HepG2 (cell line): ENCODE data around the gene RMI2. TPM values are rescaled to one million over a fixed set of nuclear protein-coding genes. Genes with fewer than 3 reads are reported as not detected.

Source experiments
- CC2D1A ChIP-seq: sonication (generic); formaldehyde crosslinking; IDR thresholded peaks from 2 replicates; pipeline ENCODE4 v1.8.1; 2023; ENCODE audit warnings: mild to moderate bottlenecking, missing genetic modification reagents
- DMTF1 ChIP-seq: sonication (generic); formaldehyde crosslinking; IDR thresholded peaks from 2 replicates; pipeline ENCODE4 v1.4.0; 2020; ENCODE audit warnings: mild to moderate bottlenecking, missing genetic modification reagents
- E2F5 ChIP-seq: sonication (generic); formaldehyde crosslinking; conservative IDR thresholded peaks from 2 replicates; pipeline ENCODE4 v1.4.0; 2020; ENCODE audit warnings: missing genetic modification reagents
- FOXA3 ChIP-seq: IDR thresholded peaks from 2 replicates; pipeline ENCODE4 v1.6.1; 2016; ENCODE audit warnings: missing genetic modification reagents, missing compliant biosample characterization
- FOXK2 ChIP-seq: fragments of 450-650 bp; IDR thresholded peaks from 2 replicates; pipeline ENCODE4 v1.6.1; 2016
- HNRNPL ChIP-seq: fragments of 200-400 bp; formaldehyde crosslinking; IDR thresholded peaks from 2 replicates; pipeline ENCODE4 v1.6.1; 2017; ENCODE audit warnings: mild to moderate bottlenecking, low read depth, low read length
- NFIB ChIP-seq: sonication (generic); formaldehyde crosslinking; IDR thresholded peaks from 2 replicates; pipeline ENCODE4 v1.9.0; 2021; ENCODE audit warnings: missing genetic modification reagents, mild to moderate bottlenecking, borderline replicate concordance
- NFRKB ChIP-seq: fragments of 450-650 bp; IDR thresholded peaks from 2 replicates; pipeline ENCODE4 v1.6.1; 2017
- NR2F2 ChIP-seq: IDR thresholded peaks from 2 replicates; pipeline ENCODE4 v1.6.1; 2012; ENCODE audit warnings: low read depth, inconsistent platforms, borderline replicate concordance
- SMAD3 ChIP-seq: sonication (generic); formaldehyde crosslinking; IDR thresholded peaks from 2 replicates; pipeline ENCODE4 v1.4.0; 2020; ENCODE audit warnings: missing genetic modification reagents
- SOX6 ChIP-seq, 2 experiments: fragments of 450-650 bp in 1 of 2; sonication (generic) in 1 of 2; formaldehyde crosslinking in 1 of 2; IDR thresholded peaks; 2 replicates each; pipeline versions ENCODE4 v1.4.0 to v1.6.1; 2017 to 2020; ENCODE audit warnings: antibody characterized with exemption in 1 of 2, mild to moderate bottlenecking in 1 of 2, missing genetic modification reagents in 1 of 2
- SP2 ChIP-seq: sonication (generic); formaldehyde crosslinking; IDR thresholded peaks from 2 replicates; pipeline ENCODE4 v1.5.1; 2020; ENCODE audit warnings: mild to moderate bottlenecking, missing genetic modification reagents
- SP5 ChIP-seq: IDR thresholded peaks from 2 replicates; pipeline ENCODE4 v1.6.1; 2016; ENCODE audit warnings: low read depth, borderline replicate concordance
- ZBTB38 ChIP-seq: sonication (generic); formaldehyde crosslinking; IDR thresholded peaks from 2 replicates; pipeline ENCODE4 v1.5.1; 2020; ENCODE audit warnings: mild to moderate bottlenecking, missing genetic modification reagents
- ZNF235 ChIP-seq: sonication (generic); formaldehyde crosslinking; IDR thresholded peaks from 2 replicates; pipeline ENCODE4 v1.8.1; 2023; ENCODE audit warnings: mild to moderate bottlenecking, missing genetic modification reagents, borderline replicate concordance
- ZNF251 ChIP-seq: sonication (generic); formaldehyde crosslinking; IDR thresholded peaks from 2 replicates; pipeline ENCODE4 v1.9.0; 2021; ENCODE audit warnings: mild to moderate bottlenecking, missing genetic modification reagents
- ZNF3 ChIP-seq: IDR thresholded peaks from 2 replicates; pipeline ENCODE4 v1.7.0; 2017; ENCODE audit warnings: inconsistent platforms
- ZNF350 ChIP-seq: sonication (generic); formaldehyde crosslinking; IDR thresholded peaks from 2 replicates; pipeline ENCODE4 v1.4.0; 2020; ENCODE audit warnings: mild to moderate bottlenecking, low read depth, missing genetic modification reagents, borderline replicate concordance
- ZNF782 ChIP-seq: sonication (generic); formaldehyde crosslinking; IDR thresholded peaks from 2 replicates; pipeline ENCODE4 v1.4.0; 2020; ENCODE audit warnings: missing genetic modification reagents, mild to moderate bottlenecking, borderline replicate concordance
- polyA plus RNA-seq, 8 experiments: library from polyadenylated mRNA; depleted of rRNA in 3 of 8; stranded (reverse) in 7 of 8; unstranded in 1 of 8; fragments of >200 nt; fragmentation: Illumina TruSeq in 4 of 8; extraction: Trizol in 4 of 8; gene quantifications; 2 replicates each; pipeline versions ENCODE4 v1.2.1 to v1.2.3, GENCODE V29; 2011 to 2016; ENCODE audit warnings: low read depth in 4 of 8, missing spikeins in 1 of 8, mixed read lengths in 1 of 8; ENCODE audit not compliant: insufficient read depth in 1 of 8
- total RNA-seq, 5 experiments: library from RNA; depleted of rRNA; stranded (reverse); fragments of >200 nt; fragmentation: Illumina TruSeq; extraction: Trizol; gene quantifications; 2 replicates each; pipeline ENCODE4 v1.2.3, GENCODE V29; 2016; ENCODE audit warnings: low read depth in 1 of 5
- TF ChIP-seq, protein P1 (sequence below): sonication (generic); formaldehyde crosslinking; IDR thresholded peaks from 2 replicates; pipeline ENCODE4 v1.5.1; 2020; ENCODE audit warnings: mild to moderate bottlenecking, missing genetic modification reagents, borderline replicate concordance

Gene RMI2
- total and polyA plus RNA-seq, 2 of the 13 experiments (the other 11 are each of a cell fraction or from before 2014, with no cell fraction given), result 24.5 to 55.7 TPM

DNA sequence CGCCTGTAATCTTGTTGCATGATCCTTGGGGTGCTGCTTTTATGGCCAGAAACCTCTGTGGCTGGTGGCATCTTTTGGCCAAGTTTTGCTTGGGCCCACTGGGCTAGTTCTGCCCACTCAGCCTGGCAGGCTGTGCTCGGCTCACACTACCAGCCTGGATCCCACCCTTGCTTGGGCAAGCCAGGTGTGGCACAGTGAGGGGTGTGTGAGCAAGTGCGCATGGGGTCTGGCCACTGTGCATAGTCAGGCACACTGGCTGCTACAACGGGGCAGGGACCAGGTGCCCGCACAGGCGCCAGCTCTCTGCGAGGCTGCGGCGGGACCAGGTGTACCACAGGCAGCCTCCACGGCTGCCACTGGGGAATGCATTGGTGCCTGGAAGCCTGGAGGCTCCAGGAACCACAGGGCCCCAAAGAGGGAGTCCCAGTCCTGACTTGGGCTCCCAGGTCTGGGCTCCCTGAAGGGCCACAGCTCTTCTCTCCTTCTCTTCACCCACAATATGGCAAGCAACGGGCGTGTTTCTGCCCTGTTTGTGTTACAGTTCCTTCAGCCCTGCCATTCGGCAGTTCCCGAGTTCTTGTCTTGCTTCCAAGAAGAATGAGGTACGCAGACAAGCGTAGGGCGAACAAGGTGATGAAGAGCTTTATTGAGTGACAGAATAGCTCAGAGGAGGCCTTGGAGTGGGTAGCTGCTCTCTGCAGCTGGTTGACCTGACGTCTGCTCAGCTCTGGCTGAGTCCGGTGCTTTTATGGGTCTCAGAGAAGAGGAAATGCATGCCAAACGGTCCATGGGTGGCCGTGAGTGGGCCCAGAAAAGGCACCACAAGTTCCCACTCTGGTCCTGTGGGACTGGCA is 37.4 kb upstream of the RMI2 start (continued):
- TF ChIP-seq SMAD3 (no peak), NFRKB (no peak), ZNF3 (no peak), CC2D1A (CRISPR knock-in tag) (peak; percentile 28; the same call in 1 of the 2 replicates), NR2F2 (0 out of 2 replicates have a peak, but pooled peaks have one; percentile 7), ZNF251 (peak; percentile 93; the same call in 1 of the 2 replicates), FOXA3 (CRISPR knock-in tag) (no peak), ZNF782 (CRISPR knock-in tag) (peak; percentile 75; the same call in 1 of the 2 replicates), SP2 (CRISPR knock-in tag) (peak; percentile 18; the same call in 1 of the 2 replicates), ZNF235 (CRISPR knock-in tag) (peak; percentile 61; the same call in 1 of the 2 replicates), HNRNPL (peak; percentile 98), FOXK2 (no peak), DMTF1 (CRISPR knock-in tag) (peak; percentile 89; the same call in 1 of the 2 replicates), E2F5 (CRISPR knock-in tag) (no peak), ZBTB38 (peak; percentile 73), SP5 (CRISPR knock-in tag) (no peak), SOX6 (IDR thresholded peaks at IDR 0.05) (no peak), SOX6 (CRISPR knock-in tag; IDR thresholded peaks at IDR 0.05) (peak; percentile 33; the same call in 1 of the 2 replicates), ZNF350 (no peak), NFIB (CRISPR knock-in tag) (peak; percentile 68; the same call in 1 of the 2 replicates)
- TF ChIP-seq, protein P1, sequence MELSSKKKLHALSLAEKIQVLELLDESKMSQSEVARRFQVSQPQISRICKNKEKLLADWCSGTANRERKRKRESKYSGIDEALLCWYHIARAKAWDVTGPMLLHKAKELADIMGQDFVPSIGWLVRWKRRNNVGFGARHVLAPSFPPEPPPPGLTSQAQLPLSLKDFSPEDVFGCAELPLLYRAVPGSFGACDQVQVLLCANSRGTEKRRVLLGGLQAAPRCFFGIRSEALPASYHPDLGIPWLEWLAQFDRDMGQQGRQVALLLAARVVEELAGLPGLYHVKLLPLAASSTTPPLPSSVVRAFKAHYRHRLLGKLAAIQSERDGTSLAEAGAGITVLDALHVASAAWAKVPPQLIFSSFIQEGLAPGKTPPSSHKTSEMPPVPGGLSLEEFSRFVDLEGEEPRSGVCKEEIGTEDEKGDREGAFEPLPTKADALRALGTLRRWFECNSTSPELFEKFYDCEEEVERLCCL, result peak; percentile 24; the same call in 1 of the 2 replicates
